ENCODE results near the gene RELN. TPM values are rescaled to one million over a fixed set of nuclear protein-coding genes. Genes with fewer than 3 reads are reported as not detected.

Gene RELN
- total RNA-seq, 1 donor from 2014 or later = 17.5 TPM

GRCh38 chr7:104005197-104005596 lies 15.7 kb upstream of the RELN start:
- Mint-ChIP-seq H3K4me3 (no peak overlapping the region), H3K4me1 (ENCODE audit: unreplicated experiment) (no peaks in the 10 kb centered on the region), H3K27ac (no peak overlapping the region), H3K36me3 (no peaks in the 10 kb centered on the region), H3K9me3 (no peaks in the 10 kb centered on the region), H3K27me3 (peaks cover 5% of the 10 kb centered on the region)
- no peak for TF ChIP-seq CTCF (conservative IDR thresholded peaks at IDR 0.05)
- no peak for DNase-seq (ENCODE audit: extremely low spot score, unreplicated experiment)

DNA sequence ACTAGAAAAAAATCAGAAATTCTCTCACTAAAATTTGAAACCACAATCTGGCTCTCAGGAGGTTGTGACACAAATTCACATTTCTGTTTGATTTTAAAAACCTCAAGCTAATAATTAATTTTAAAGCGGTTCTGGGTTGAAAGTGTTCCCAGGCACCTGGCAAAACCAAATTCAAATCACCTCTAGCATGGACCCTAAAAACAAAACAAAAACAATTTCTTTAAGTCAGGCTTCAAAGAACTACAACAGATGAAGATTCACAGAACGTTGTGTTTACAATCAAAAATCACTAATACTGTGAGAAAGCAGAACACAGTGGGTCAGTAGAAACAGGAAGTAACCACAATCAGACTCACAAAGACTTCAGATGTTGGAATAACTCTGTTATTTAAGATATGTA lies 7.2 kb upstream of the RELN start:
- Mint-ChIP-seq H3K4me3 (no peak overlapping the region), H3K27me3 (peaks cover 20% of the 10 kb centered on the region), H3K27ac (no peak overlapping the region), H3K4me1 (ENCODE audit: unreplicated experiment) (no peaks in the 10 kb centered on the region), H3K9me3 (no peaks in the 10 kb centered on the region), H3K36me3 (no peaks in the 10 kb centered on the region)
- TF ChIP-seq CTCF (conservative IDR thresholded peaks at IDR 0.05) = no peak
- no peak for DNase-seq (ENCODE audit: extremely low spot score, unreplicated experiment)

DNA sequence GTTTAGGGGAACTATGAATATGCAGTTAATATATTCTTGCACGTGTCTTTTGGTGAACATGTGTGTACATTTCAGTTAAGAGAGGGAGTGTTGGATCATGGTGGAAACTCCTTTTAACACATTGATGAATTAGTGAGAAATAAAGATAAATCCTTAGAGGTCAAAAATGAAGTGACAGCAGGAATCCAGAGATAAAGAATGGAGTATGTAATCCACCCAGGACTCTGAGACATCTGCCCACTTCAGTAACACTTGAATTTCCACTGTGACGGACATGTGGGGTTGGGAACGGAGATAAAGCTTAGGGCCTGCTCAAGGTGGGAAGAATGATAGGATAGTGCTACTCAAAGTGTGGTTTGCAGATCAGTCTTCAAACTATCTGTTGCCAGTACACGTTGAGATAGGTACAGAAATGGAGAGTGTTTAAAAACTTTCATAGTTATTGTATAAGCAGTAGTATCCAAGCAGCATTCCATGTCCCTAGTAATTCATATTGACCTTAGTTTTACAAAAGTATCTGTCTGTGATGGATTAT lies 6.6 kb upstream of the RELN start:
- Mint-ChIP-seq H3K36me3 (no peaks in the 10 kb centered on the region), H3K27me3 (peaks cover 26% of the 10 kb centered on the region), H3K4me3 (no peak overlapping the region), H3K9me3 (no peaks in the 10 kb centered on the region), H3K4me1 (ENCODE audit: unreplicated experiment) (no peaks in the 10 kb centered on the region), H3K27ac (no peak overlapping the region)
- TF ChIP-seq CTCF (conservative IDR thresholded peaks at IDR 0.05) = no peak
- no peak for DNase-seq (ENCODE audit: extremely low spot score, unreplicated experiment)

DNA sequence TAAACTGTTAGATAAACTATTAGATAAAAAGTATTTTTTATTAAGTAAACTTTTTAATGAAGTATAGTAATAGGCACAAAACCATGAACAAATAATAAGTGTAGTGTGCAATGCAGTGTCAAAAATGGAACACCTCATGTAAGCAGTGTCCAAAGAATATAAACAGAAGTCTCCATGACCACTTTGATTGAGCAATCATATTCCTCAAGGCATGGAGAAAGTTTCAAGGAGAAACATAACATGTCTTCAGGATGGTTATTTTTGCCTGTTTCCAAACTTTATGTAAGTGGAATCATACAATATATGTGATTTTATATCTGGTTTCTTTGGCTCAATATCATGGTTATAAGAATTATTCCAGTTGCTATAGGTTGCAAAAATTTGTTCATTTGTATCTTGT lies 6.1 kb upstream of the RELN start:
- TF ChIP-seq CTCF (conservative IDR thresholded peaks at IDR 0.05) = no peak
- no peaks in the 10 kb centered on the region for H3K9me3 Mint-ChIP-seq
- peaks cover under 1% of the 10 kb centered on the region for H3K4me1 Mint-ChIP-seq (ENCODE audit: unreplicated experiment)
- DNase-seq (ENCODE audit: extremely low spot score, unreplicated experiment) = no peak
- H3K27me3 Mint-ChIP-seq = peaks cover 31% of the 10 kb centered on the region
- H3K27ac Mint-ChIP-seq = no peak overlapping the region
- no peak overlapping the region for H3K4me3 Mint-ChIP-seq
- no peaks in the 10 kb centered on the region for H3K36me3 Mint-ChIP-seq

DNA sequence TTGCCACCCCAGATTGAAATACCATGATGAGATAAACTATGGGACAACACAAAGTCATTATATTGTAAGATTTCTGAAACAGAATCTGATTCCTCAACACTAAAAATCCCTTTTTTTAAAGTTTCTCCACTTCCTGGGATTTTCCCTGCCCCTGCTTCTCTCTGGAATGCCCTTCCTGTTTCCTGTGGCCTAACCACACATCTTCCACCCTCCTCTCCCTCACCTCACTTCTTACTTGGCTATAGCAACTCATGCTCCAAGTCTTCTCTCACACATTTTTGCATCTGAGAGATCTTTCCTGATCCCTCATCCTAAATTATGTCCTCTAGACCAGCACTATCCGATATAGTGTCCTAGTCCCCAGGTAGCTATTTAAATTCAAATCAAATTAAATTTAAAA lies 4.1 kb upstream of the RELN start:
- Mint-ChIP-seq H3K36me3 (no peaks in the 10 kb centered on the region), H3K27me3 (peaks cover 39% of the 10 kb centered on the region), H3K4me1 (ENCODE audit: unreplicated experiment) (peaks cover 6% of the 10 kb centered on the region), H3K27ac (no peak overlapping the region), H3K4me3 (no peak overlapping the region), H3K9me3 (no peaks in the 10 kb centered on the region)
- DNase-seq (ENCODE audit: extremely low spot score, unreplicated experiment) = no peak
- TF ChIP-seq CTCF (conservative IDR thresholded peaks at IDR 0.05) = no peak

DNA sequence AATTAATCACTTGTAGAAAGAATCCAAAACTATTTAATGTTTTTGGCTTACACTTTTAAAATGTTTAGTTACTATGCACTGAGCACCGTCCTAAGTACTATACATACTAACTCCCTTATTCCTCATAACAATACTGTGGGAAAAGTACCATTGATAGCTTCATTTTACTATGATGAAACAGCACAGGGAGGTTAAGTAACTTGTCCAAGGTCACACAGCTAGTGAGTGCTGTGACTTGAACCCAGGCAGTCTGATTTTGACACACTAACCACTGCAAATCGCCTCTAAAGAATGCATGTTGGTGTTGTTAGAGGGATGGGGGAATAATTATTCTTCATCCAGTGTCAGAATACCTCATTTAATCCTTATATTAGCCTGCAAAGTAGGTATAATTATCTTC lies 1.9 kb upstream of the RELN start:
- Mint-ChIP-seq H3K27ac (no peak overlapping the region), H3K4me1 (ENCODE audit: unreplicated experiment) (peaks cover 6% of the 10 kb centered on the region), H3K36me3 (no peaks in the 10 kb centered on the region), H3K27me3 (peaks cover 60% of the 10 kb centered on the region), H3K9me3 (no peaks in the 10 kb centered on the region), H3K4me3 (no peak overlapping the region)
- no peak for DNase-seq (ENCODE audit: extremely low spot score, unreplicated experiment)
- TF ChIP-seq CTCF (conservative IDR thresholded peaks at IDR 0.05) = no peak

Data from type B pancreatic cell (in vitro differentiated cells).